ENCODE results near the gene SPTAN1.

DNA sequence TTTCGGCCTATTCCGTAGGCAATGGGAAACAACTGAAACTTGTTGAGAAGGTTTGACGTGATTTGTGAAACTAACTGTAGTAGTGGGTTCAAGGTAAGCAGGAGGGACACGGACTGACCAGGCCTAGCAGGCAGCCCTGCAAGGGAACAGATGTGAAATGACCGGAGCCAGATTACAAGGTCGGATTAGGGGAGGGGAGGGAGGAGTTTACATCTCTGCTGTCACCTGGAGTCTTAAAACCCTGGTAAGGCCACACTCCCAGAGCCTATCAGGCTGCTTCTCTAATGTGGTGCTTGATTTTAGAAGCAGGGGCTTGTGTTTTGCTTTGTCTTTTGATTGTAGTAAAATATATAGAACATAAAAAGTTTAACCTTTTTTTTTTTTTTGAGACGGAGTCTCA, 3.5 kb upstream of the SPTAN1 start:
- TF ChIP-seq POLR2A (IDR thresholded peaks at IDR 0.05; ENCODE audit: low read depth): no peak
- TF ChIP-seq, protein P1, sequence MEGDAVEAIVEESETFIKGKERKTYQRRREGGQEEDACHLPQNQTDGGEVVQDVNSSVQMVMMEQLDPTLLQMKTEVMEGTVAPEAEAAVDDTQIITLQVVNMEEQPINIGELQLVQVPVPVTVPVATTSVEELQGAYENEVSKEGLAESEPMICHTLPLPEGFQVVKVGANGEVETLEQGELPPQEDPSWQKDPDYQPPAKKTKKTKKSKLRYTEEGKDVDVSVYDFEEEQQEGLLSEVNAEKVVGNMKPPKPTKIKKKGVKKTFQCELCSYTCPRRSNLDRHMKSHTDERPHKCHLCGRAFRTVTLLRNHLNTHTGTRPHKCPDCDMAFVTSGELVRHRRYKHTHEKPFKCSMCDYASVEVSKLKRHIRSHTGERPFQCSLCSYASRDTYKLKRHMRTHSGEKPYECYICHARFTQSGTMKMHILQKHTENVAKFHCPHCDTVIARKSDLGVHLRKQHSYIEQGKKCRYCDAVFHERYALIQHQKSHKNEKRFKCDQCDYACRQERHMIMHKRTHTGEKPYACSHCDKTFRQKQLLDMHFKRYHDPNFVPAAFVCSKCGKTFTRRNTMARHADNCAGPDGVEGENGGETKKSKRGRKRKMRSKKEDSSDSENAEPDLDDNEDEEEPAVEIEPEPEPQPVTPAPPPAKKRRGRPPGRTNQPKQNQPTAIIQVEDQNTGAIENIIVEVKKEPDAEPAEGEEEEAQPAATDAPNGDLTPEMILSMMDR (IDR thresholded peaks at IDR 0.05): no peak
- no peak for TF ChIP-seq POLR2AphosphoS5 (IDR thresholded peaks at IDR 0.05)

All from esophagus muscularis mucosa (tissue), 3 donors.